T-helper 2 cell (primary cell): ENCODE data around the gene RGCC.

Source experiments
- DNase-seq, 5 experiments: peaks; one replicate each; pipeline versions ENCODE4 v3.0.0 to v3.0.0-alpha.2; 2012 to 2022

Gene RGCC

GRCh38 chr13:41520016-41520659 lies 62.8 kb downstream of the RGCC start:
- no peak for DNase-seq
